CD4-positive, alpha-beta T cell treated with Interleukin-4 for 1 hour (primary cell): ENCODE results near the gene NECAB3.
"Not testable (repeated sequence)": the region's sequence is repeated elsewhere in the genome, so short reads cannot be mapped to it uniquely, and the experiment has no call there.

Experiments used
- DNase-seq, 2 donors: peaks; one replicate each; pipeline ENCODE4 v3.0.0-alpha.2; 2020 to 2022

The NECAB3 gene, protein sequence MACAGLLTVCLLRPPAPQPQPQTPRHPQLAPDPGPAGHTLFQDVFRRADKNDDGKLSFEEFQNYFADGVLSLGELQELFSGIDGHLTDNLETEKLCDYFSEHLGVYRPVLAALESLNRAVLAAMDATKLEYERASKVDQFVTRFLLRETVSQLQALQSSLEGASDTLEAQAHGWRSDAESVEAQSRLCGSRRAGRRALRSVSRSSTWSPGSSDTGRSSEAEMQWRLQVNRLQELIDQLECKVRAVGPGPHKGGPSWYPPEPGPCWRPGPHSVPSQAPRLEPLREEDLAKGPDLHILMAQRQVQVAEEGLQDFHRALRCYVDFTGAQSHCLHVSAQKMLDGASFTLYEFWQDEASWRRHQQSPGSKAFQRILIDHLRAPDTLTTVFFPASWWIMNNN

DNA sequence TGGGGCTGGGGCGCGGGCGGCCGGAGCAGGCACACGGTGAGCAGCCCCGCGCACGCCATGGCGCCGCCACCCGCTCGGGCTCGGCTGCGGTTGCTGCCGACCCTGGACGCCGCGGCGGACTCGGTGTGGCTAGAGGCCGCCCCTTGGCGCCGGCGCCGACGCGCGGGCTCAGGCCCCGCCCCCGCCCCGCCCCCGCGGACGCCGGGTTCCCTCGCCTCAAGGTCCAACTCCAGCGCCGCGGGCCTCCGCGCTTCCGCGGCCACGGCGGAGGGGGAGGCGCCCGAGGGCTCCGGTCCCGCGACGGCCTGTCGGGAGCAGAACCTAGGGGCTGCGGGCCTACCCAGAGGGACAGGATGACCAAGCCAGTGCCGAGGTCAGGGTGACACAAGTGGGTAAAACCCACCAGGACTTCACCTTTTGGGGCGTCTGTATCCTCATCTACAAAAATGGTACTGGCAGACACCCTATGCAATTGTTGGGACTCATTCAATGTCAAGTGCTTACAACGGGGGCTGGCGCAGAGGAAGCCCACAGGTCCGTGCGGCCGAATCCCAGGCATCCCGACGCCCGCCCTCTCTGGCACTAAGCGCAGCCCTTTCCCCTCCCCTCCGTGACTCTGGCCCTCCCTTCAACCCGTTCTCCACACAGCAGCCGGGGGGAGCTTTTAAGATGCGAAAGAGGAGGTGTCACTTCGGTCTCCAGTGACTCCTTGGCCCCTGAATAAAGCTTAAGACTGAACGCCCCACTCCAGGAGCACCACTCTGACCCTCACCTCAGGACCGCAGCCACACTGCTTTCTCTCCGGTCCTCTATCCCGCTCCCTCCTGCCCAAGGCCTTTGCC, at the start of gene NECAB3:
Gene NECAB3, minus strand, starts transcription at position 135 of the 842 bp plus-strand sequence. Its CDS starts 76 bp downstream, at position 59.
- peak; percentile 62 to 70 for DNase-seq

DNA sequence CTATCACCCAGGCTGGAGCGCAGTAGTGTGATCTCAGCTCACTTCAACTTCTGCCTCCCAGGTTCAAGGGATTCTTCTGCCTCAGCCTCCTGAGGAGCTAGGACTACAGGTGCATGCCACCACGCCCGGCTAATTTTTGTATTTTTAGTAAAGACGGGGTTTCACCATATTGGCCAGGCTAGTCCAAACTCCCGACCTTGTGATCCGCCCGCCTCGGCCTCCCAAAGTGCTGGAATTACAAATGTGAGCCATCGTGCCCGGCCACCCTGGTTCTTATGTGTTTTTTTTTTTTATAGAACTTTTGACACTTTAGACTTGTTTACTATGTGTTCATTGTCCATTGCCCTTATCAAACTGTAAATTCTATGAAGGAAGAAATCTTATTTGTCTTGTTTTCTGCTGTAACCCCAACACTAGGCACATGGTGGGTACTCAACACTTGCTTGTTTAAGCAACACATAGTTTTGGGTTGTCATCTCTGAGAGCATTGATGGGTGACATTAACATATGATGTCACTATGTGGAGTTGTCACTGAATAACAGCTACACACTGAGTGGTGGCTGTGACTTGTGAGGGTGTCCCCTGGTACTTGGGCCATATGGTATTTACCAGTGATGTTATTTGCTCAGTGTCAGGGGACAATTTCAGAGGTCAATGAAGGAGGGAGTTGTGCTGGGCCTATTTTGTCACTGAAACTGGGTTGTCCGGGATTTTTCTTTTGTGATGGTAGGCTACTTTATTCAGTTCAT, 47.3 kb upstream of the NECAB3 start:
- no peak for DNase-seq

DNA sequence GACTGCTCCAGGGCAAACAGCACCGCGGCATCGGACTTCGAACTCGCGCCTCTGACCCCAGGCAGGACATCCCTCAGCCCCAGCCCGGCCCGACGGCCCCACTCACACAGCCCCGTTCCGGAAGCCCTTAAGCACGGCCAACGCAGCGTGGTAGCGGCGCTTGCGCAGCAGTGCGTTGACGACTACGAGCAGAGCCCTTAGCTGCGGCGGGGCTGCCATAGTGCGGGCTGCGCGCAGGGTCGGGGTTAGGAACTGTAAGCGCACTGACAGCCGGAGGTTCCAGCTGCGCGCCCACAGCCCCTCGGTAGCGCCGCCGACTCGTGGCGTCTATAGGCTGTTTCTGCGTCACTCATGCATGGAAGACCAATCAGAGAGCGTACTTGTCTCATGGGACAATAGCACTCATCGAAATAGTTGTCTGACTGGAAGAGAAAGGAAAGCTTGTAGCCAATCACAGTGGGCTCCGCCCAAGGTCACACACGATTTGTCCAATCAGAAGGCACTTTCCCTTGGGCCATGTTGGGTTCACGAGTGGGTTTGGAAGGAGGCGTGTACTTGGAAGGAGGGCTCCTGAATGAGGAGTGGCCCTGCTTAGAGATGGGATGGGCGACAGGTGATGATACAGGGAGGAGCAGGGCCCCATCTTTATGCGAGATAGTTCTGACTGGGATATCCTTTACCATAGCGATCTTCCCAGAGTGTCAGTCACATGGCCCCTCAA, 45.9 kb upstream of the NECAB3 start, which contains the start of gene PXMP4:
Gene PXMP4, minus strand, starts transcription at position 322 of the 721 bp plus-strand sequence. Its CDS starts 103 bp downstream, at position 219.
- DNase-seq, result peak; percentile 96 to 98

DNA sequence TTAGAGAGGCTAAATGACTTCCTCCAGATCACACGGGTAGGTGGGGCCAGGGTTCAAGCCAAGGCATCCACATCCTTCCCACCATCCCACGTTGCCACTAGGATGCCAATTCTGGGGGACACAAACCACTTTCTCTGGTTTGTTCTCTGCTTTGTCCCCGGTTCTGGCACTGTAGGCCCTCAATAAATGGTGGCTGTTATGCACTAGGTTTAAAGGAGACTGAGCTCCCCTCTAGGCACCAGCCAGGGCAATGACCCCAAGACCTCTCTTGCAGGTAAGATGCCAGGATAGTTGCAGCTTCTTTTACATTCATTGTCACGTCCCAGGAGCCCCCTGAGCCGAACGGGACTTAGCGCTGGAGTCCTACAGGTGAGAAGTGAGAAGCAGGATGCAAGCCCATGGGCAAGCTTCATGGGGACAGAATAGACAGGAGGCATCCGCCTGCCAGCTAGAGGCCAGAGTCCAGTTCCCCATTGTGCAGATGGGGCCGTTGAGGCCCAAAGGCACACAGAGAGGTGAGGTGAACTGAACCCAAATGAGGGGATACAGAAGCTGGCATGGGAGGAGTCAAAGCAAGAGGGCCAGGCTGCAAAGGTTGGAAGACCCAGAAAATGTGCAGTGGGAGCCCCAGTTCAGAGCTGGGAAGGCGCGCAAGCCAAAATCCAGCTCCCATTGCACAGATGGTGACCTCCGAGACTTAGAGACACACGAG, 45.2 kb upstream of the NECAB3 start:
- no peak for DNase-seq

DNA sequence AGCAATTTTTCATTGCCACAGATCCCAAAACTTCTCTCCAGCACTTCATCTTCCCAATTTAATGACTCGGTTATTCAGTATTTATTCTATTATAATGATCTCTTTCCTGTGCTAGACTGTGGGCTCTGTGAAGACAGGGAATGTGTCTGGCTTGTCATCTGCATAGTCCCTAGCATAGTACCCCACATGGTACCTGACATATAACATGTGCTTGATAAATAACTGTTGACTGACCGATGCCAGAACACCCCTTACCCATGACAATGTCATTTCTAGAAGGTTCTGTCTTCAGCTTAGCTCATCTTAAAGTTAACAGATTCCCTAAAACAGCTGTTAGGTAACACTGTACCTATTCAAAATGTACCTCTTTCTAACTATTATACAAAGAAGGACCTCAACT, 42.3 kb upstream of the NECAB3 start:
- no peak for DNase-seq

DNA sequence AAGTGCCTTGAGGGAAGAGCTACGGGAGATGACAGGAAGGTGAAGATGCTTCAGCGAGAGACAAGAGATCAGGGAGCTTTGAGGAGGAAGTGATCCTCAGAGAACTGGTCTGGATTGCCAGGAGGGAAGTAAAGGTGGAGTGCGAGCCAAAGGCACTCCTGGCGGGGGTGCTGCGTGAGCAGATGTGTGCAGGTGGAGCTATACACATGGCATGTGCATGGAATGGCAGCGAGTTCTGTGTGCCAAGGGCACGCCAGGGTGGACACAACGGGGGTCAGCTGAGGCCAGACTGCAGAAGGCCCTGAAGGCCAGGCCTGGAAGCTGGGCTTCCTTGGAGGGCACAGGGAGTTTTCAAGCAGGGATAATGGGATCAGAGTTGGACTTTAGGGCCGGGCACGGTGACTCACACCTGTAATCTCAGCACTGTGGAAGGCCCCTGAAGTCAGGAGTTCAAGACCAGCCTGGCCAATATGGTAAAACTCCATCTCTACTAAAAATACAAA, 39.7 kb upstream of the NECAB3 start:
- no peak for DNase-seq

DNA sequence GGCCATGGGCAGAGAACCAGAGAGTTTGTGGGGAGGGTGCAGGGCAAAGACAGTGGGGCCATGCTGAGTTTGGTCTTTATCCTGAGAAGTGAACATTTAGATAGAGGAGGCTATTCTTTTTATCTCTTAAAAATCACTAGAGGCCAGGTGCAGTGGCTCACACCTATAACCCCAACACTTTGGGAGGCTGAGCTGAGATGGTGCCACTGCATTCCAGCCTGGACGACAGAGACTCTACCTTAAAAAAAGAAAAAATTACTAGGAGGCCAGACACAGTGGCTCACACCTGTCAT, 37.2 kb upstream of the NECAB3 start:
- DNase-seq, result no peak

DNA sequence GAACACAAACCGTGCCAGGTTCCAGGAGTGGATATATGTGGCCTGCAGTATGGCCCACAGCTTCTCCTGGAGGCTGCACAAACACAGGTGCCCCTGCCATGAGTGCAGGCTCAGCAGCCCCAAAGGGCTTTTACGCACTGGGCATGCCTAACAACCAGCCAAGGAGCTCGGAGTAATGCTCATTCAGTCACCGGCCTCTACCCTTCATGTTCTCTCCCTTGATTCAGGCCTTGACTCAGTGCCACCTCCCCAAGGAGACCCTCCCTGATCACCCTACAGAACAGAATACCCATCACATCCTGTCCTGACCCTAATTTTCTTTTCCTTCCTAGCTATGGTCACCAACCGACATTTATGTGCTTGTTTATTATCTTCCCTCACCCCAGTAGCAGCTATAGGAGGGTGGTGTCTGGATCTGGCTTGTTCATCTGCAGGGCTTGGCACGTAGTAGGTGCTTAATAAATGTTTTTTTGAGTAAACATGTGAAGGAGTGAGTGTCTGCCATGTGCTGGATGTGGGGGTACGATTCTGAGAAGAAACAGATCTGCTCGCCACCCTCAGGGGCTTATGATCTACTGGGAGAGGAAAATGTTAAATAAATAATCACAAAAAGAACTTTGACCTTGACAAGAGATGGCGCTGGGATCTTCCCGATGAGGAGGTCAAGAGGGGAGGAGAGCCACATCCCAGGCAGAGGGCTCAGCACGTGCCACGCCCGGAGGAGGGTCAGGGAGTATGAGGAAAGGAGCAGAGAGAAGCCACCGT, 36.6 kb upstream of the NECAB3 start:
- DNase-seq, result no peak

DNA sequence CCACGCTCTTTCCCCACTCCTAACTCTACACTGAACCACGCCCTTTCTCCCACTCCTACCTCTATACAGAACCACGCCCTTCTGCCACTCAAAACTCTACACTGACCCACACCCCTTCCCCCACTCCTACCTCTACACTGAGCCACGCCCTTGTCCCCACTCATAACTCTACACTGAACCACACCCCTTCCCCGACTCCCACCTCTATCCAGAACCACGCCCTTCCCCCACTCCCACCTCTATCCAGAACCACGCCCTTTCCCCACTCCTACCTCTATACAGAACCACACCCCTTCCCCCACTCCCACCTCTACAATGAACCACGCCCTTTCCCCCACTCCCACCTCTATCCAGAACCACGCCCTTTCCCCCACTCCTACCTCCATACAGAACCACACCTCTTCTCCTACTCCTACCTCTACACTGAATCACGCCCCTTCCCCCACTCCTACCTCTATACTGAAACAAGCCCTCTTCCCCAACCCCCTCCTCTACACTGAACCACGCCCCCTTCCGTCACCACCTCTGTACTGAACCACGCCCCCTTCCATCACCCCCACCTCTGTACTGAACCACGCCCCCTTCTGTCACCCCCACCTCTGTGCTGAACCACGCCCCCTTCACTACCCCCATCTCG, 35.8 kb upstream of the NECAB3 start:
- no peak for DNase-seq

DNA sequence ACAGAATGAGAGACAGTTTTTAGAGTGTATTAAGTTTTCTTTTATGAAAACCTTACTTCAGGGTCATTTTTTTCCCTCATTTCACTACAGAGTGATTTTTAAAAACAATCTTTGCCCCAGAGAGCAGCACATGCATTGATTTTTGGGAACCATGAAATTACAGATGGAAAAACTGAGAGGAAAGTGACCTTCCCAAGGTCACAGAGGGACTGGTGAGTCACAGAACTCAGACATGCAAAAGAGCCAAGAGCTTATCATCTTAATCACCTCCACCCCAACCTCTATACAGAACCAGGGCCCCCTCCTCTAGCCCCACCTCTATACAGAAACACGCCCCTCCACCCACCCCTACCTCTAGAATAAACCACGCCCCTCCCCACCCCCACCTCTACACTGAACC, 35.2 kb upstream of the NECAB3 start:
- DNase-seq, result no peak

DNA sequence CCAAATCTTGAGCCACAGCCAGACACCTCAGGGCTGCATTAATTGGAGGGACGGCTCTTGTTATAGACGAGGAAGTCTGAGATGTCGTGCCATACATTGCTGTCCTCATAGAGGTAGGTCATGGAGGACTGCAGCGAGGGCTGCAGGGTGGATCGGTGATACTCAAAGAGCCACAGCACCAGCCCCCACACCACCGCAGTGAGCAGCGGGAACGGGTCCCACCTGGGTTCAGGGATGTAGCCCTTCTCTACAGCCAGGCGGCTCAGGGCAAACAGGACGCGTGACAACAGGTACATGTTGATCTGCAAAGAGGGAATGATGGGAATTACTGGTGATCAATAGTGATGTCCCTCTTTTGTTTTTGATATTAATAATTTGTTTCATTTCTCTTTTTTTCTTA, 33.4 kb upstream of the NECAB3 start:
- DNase-seq, result no peak

DNA sequence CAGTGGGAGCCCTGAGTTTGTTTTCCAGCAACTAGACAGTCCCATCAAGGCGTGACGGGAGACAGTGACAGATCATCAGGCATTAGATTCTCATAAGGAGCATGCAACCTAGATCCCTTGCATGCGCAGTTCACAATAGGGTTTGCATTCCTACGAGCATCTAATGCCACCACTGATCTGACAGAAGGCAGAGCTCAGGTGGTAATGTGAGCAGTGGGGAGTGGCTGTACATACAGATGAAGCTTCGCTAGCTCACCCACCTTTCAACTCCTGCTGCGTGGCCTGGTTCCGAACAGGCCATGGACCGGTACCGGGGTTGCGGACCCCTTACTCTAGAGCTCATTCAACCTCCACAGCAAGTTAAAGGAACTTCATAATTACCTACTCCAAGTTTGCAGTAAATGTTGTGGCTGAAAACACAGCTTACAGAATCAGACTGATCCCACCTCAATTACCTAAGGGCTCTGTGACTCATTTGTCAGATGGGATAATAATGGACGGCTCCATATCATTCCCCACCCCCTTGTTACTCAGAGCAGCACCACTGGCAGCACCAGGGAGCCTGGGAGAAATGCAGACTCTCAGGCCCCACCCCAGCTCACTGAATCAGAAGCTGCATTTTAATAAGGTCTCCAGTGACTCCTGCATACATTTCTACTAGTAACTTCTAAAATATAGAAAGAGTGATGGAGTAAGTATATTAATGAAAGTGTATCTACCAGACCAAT, 30.1 kb upstream of the NECAB3 start:
- DNase-seq, result no peak

DNA sequence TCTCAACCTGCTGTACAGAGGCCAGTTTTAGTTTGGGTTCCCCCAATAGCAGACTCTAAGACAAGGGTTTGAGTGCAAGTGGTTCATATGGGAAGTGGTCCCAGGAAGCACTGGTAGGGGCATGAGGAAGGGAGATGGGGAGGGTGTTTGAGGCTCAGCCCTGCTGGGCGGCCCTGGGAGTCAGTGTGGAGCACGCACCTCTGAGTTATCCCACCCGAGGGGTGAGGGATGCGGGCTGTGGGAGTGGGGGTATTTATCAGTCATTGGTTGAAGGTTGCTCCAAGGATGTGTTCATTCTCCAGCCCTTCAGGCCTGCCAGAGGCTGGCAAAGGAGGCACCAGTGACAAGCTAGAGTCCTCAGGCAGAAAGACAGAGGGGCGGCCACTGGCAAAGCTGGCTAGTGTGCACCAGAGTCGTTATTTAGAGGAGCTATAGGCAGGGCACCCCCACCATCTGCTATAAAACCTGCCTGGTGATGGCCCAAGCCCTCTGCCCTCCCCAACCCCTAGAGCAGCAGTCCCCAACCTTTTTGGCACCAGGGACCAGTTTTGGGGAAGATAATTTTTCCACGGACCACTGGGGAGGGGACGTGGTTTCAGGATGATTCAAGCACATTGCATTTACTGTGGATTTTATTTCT, 29.4 kb upstream of the NECAB3 start:
- no peak for DNase-seq

DNA sequence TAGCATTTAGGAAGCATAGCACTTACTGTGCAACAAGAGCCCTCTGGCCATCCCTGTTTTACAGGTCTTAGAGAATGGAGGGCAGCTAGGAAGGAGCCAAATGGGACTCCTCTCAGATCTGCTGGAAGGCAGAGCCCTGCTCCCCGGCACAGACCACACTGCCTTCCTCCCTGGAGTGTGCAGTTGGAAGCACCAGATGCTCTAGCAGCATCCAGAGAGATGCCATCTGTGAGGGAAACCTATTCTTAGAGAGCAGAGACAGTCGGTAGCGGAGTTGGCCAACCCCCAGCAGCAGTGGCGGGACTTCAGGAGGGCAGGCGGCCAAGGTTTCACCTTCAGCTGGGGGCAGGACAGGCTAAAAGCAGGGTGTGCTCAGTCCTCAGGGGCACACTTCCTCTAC, 28.6 kb upstream of the NECAB3 start:
- no peak for DNase-seq

DNA sequence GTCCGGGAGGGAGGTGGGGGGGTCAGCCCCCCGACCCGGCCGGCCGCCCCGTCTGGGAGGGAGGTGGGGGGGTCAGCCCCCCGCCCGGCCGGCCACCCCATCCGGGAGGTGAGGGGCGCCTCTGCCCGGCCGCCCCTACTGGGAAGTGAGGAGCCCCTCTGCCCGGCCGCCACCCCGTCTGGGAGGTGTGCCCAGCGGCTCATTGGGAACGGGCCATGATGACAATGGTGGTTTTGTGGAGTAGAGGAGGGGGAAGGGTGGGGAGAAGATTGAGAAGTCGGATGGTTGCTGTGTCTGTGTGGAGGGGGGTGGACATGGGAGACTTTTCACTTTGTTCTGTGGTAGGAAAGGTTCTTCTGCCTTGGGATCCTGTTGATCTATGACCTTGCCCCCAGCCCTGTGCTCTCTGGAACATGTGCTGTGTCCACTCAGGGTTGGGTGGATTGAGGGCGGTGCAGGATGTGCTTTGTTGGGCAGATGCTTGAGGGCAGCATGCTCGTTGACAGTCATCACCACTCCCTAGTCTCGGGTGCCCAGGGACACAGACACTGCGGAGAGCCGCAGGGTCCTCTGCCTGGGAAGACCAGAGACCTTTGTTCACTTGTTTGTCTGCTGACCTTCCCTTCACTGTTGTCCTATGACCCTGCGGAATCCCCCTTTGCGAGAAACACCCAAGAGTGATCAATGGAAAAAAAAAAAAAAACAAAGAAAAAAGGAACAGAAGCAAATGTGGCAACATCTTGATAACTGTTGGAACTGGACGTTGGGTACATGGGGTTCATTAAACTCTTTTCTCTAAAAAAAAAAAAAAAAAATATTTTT, 27.6 kb upstream of the NECAB3 start:
- no peak for DNase-seq

DNA sequence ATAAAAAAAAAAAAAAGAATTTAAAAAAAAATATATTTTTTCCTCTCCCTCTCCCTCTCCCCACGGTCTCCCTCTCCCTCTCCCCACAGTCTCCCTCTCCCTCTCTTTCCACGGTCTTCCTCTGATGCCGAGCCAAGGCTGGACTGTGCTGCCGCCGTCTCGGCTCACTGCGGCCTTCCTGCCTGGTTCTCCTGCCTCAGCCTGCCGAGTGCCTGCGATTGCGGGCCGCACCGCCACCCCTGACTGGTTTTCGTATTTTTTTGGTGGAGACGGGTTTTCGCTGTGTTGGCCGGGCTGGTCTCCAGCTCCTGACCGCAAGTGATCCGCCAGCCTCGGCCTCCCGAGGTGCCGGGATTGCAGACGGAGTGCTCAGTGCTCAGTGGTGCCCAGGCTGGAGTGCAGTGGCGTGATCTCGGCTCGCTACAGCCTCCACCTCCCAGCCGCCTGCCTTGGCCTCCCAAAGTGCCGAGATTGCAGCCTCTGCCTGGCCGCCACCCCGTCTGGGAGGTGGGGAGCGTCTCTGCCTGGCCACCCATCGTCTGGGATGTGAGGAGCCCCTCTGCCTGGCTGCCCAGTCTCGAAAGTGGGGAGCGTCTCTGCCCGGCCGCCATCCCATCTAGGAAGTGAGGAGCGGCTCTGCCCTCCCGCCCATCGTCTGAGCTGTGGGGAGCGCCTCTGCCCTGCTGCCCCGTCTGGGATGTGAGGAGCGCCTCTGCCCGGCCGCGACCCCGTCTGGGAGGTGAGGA, 26.6 kb upstream of the NECAB3 start:
- not testable (repeated sequence) for DNase-seq

DNA sequence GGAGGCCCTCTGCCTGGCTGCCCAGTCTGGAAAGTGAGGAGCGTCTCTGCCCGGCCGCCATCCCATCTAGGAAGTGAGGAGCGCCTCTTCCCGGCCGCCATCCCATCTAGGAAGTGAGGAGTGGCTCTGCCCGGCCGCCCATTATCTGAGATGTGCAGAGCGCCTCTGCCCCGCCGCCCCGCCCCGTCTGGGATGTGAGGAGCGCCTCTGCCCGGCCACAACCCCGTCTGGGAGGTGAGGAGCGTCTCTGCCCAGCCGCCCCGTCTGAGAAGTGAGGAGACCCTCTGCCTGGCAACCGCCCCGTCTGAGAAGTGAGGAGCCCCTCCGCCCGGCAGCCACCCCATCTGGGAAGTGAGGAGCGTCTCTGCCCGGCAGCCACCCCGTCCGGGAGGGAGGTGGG, 24.7 kb upstream of the NECAB3 start:
- not testable (repeated sequence) for DNase-seq

DNA sequence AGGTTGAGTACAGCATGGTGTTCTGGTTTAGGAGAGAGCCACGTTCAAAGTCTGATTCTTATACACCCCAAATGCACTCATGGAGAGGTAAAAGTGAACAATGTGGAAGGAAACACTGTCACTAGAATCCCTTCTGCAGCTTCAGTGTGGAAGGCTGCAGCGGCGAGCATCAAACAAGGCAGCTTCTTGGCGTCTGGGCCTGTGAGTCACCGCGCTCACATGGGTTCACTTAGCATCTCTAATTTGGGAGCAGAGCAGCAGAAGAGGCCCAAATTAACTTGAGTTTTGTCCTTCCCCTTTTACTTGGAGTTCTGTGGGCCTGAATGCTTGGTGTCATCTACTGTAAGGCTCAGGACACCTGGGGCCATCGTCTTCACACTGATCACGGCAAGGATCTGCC, 22.9 kb upstream of the NECAB3 start:
- no peak for DNase-seq
